Vagina (tissue), 2 donors: Measurements from ENCODE around the gene ATP6V1G2. TPM values are rescaled to one million over a fixed set of nuclear protein-coding genes. Genes with fewer than 3 reads are reported as not detected.
"Not testable (repeated sequence)": the region's sequence is repeated elsewhere in the genome, so short reads cannot be mapped to it uniquely, and the experiment has no call there.

ENCODE experiments used
- DNase-seq, 2 donors: peaks; one replicate each; pipeline ENCODE4 v3.0.0-alpha.2; 2017; ENCODE audit errors: extremely low spot score in 2 of 2
- H3K27ac ChIP-seq: fragments of 200-600 bp; sonication (generic); one replicate; pipeline ENCODE4 v1.5.1; 2019
- H3K27me3 ChIP-seq: fragments of 200-600 bp; sonication (generic); one replicate; pipeline ENCODE4 v1.5.1; 2019
- H3K36me3 ChIP-seq, 2 donors: fragments of 200-600 bp; sonication (generic); one replicate each; pipeline ENCODE4 v1.5.1; 2017 to 2019
- H3K4me1 ChIP-seq: fragments of 200-600 bp; sonication (generic); one replicate; pipeline ENCODE4 v1.5.1; 2019
- H3K4me3 ChIP-seq, 2 donors: fragments of 200-600 bp; sonication (generic); 1 replicate in 1 of 2; 2 replicates in 1 of 2; pipeline ENCODE4 v1.5.1; 2016 to 2019
- H3K9me3 ChIP-seq: fragments of 200-600 bp; sonication (generic); one replicate; pipeline ENCODE4 v1.5.1; 2019
- POLR2A ChIP-seq, 2 donors: fragments of 450-650 bp; IDR thresholded peaks; one replicate each; pipeline ENCODE4 v1.6.1; 2017; ENCODE audit warnings: antibody characterized with exemption in 2 of 2, mild to moderate bottlenecking in 2 of 2, moderate library complexity in 2 of 2
- POLR2AphosphoS5 ChIP-seq, 2 donors: sonication (generic); formaldehyde crosslinking; IDR thresholded peaks; one replicate each; pipeline ENCODE4 v1.9.0; 2017; ENCODE audit warnings: antibody characterized with exemption in 2 of 2, mild to moderate bottlenecking in 2 of 2, low read depth in 1 of 2; ENCODE audit not compliant: insufficient read depth in 1 of 2
- intact Hi-C: fragments of 100-400 bp; cut with DNase I; formaldehyde crosslinking; loops from one replicate; pipeline ENCODE4 v1.15.1; 2023
- total RNA-seq: library from RNA; depleted of rRNA; stranded (reverse); fragments of >200 nt; gene quantifications from one replicate; pipeline ENCODE4 v1.2.3, GENCODE V29; 2016
- TF ChIP-seq, protein P1 (sequence below), 3 experiments: fragments of 450-650 bp in 2 of 3; fragments of 200-600 bp in 1 of 3; sonication (generic) in 1 of 3; IDR thresholded peaks; one replicate each; pipeline ENCODE4 v1.5.1; 2017 to 2019; ENCODE audit warnings: antibody characterized with exemption in 3 of 3, mild to moderate bottlenecking in 2 of 3, moderate library complexity in 2 of 3

The ATP6V1G2 gene
- total RNA-seq, 1 donor from 2014 or later, result 5.4 TPM

DNA sequence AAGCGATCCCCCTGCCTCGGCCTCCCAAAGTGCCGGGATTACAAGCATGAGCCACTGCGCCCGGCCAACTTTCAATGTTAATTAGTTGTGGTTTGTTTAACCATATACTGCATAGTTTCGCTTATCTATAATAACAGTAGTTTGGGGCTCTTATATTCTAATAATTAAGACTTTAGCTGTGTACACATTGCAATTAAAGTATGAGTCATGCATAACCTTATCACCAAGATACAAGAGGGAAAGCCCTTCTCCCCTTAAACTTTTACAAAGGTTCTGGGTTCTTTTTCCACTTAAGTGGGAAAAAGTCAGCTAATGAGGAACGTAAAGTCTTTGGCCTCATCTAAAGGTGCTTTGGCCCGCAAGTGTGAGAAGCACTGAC is 20.9 kb downstream of the ATP6V1G2 start:
- intact Hi-C loops, result no loop called here
- no peaks in the 10 kb centered on the region for H3K9me3 ChIP-seq
- no peak for DNase-seq
- H3K4me1 ChIP-seq, result no peaks in the 10 kb centered on the region
- peaks cover 0 to 9% of the 10 kb centered on the region in 2 donors for H3K36me3 ChIP-seq
- no peak overlapping the region for H3K27ac ChIP-seq
- TF ChIP-seq POLR2AphosphoS5 (IDR thresholded peaks at IDR 0.05; ENCODE audit: insufficient read depth in 1 of 2, low read depth in 1 of 2) (no peak), POLR2A (IDR thresholded peaks at IDR 0.05) (no peak)
- TF ChIP-seq, protein P1, sequence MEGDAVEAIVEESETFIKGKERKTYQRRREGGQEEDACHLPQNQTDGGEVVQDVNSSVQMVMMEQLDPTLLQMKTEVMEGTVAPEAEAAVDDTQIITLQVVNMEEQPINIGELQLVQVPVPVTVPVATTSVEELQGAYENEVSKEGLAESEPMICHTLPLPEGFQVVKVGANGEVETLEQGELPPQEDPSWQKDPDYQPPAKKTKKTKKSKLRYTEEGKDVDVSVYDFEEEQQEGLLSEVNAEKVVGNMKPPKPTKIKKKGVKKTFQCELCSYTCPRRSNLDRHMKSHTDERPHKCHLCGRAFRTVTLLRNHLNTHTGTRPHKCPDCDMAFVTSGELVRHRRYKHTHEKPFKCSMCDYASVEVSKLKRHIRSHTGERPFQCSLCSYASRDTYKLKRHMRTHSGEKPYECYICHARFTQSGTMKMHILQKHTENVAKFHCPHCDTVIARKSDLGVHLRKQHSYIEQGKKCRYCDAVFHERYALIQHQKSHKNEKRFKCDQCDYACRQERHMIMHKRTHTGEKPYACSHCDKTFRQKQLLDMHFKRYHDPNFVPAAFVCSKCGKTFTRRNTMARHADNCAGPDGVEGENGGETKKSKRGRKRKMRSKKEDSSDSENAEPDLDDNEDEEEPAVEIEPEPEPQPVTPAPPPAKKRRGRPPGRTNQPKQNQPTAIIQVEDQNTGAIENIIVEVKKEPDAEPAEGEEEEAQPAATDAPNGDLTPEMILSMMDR (IDR thresholded peaks at IDR 0.05), result no peak
- no peaks in the 10 kb centered on the region for H3K27me3 ChIP-seq
- H3K4me3 ChIP-seq, result no peak overlapping the region

DNA sequence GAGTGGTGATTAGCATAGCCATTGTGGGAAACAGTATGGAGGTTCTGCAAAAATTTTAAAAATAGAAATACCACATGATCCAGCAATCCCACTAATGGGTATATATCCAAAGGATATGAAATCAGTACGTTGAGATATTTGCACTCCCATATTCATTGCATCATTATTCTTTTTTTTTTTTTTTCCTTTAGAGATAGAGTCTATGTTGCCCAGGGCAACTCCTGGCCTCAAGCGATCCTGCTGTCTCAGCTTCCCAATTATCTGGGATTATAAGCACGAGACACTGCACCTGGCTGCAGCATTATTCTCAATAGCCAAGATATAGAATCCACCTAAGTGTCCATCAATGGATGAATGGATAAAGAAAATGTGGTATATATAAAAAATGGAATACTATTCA is 24.6 kb downstream of the ATP6V1G2 start:
- no peaks in the 10 kb centered on the region for H3K9me3 ChIP-seq
- DNase-seq, result peak in 1 of 2 donors; percentile 1
- TF ChIP-seq, protein P1 (IDR thresholded peaks at IDR 0.05), result no peak
- TF ChIP-seq POLR2A (IDR thresholded peaks at IDR 0.05) (no peak), POLR2AphosphoS5 (IDR thresholded peaks at IDR 0.05; ENCODE audit: insufficient read depth in 1 of 2, low read depth in 1 of 2) (no peak)
- no peak overlapping the region for H3K27ac ChIP-seq
- no peak overlapping the region for H3K4me3 ChIP-seq
- H3K4me1 ChIP-seq, result no peaks in the 10 kb centered on the region
- no peaks in the 10 kb centered on the region for H3K27me3 ChIP-seq
- no peaks in the 10 kb centered on the region for H3K36me3 ChIP-seq
- intact Hi-C loops, result no loop called here

DNA sequence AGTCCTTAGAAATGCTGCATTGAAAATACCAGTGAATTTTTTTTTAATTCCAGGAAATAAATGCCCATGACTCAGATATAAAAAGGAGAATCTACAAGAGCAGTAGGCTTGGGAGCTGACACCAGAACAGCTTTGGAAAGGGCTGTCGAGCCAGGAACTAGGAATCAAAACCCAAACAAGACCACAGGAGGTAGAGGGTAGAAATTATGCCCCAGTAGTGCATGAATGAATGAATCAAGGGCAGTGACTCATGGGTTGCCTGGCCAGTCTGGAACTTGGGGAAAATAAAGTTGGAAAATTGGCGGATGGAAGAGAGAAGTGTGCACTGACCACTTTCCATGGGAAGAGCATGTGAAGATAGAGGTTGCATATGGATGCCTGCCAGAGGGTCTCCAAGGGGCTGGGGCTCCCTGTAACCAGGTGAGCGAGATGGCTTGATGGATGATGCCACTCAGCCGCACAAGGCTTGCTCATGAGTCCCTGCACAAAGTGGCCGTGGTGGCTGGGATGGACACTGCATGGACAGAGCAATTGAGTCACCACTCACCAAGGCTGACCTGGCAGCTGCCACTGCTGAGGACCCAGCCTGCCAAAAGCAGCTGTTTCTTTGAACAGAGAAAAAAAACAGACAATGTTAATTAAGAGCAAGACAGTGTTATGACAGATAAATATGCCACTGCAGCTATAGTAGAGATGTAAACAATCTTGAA is 32.8 kb downstream of the ATP6V1G2 start:
- Histone ChIP-seq H3K4me3 (no peak overlapping the region), H3K36me3 (no peaks in the 10 kb centered on the region), H3K27me3 (no peaks in the 10 kb centered on the region), H3K27ac (no peak overlapping the region), H3K9me3 (no peaks in the 10 kb centered on the region), H3K4me1 (no peaks in the 10 kb centered on the region)
- intact Hi-C loops, result no loop called here
- TF ChIP-seq, protein P1 (IDR thresholded peaks at IDR 0.05), result no peak
- no peak for TF ChIP-seq POLR2A (IDR thresholded peaks at IDR 0.05)
- TF ChIP-seq POLR2AphosphoS5 (IDR thresholded peaks at IDR 0.05; ENCODE audit: insufficient read depth in 1 of 2, low read depth in 1 of 2), result no peak
- DNase-seq, result no peak

DNA sequence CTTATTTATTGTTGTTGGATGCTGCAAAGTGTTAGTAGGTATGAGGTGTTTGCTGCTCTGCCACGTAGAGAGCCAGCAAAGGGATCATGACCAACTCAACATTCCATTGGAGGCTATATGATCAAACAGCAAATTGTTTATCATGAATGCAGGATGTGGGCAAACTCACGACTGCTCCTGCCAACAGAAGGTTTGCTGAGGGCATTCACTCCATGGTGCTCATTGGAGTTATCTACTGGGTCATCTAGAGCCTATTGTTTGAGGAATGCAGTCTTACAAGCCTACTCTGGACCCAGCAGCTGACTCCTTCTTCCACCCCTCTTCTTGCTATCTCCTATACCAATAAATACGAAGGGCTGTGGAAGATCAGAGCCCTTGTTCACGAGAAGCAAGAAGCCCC is 36.4 kb downstream of the ATP6V1G2 start:
- intact Hi-C loops, result no loop called here
- H3K36me3 ChIP-seq, result no peaks in the 10 kb centered on the region
- H3K9me3 ChIP-seq, result no peaks in the 10 kb centered on the region
- TF ChIP-seq, protein P1 (IDR thresholded peaks at IDR 0.05), result no peak
- no peak for TF ChIP-seq POLR2A (IDR thresholded peaks at IDR 0.05)
- TF ChIP-seq POLR2AphosphoS5 (IDR thresholded peaks at IDR 0.05; ENCODE audit: insufficient read depth in 1 of 2, low read depth in 1 of 2), result no peak
- H3K27me3 ChIP-seq, result no peaks in the 10 kb centered on the region
- H3K4me3 ChIP-seq, result no peak overlapping the region
- no peaks in the 10 kb centered on the region for H3K4me1 ChIP-seq
- DNase-seq, result no peak
- H3K27ac ChIP-seq, result no peak overlapping the region

DNA sequence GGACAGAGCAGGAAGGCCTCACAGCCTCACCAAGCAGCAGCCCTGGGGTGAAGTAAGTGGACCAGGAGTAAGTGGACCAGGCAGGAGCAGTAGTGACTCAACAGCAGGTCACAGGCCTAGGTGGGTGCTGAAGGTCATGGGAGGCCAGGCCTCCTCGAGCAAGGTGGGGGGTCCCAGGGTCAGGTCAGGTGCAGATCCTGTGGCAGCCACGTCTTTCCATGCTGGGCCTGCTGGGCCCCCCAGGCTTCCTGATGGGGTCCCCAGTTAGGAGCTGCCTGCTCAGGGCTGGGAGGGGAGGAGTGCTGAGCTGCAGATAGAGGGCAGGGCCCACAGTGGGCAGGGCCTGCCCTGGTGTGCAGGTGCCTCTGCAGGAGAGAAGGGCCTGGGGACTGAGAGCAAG is 37.4 kb downstream of the ATP6V1G2 start:
- H3K27me3 ChIP-seq, H3K9me3 ChIP-seq, intact Hi-C loops, H3K4me3 ChIP-seq, H3K36me3 ChIP-seq, H3K4me1 ChIP-seq, H3K27ac ChIP-seq, DNase-seq: not testable (repeated sequence)
